SH-SY5Y (cell line): Measurements from ENCODE around the gene PCGF2.

Experiments
- GATA2 ChIP-seq: IDR thresholded peaks from 2 replicates; pipeline ENCODE4 v1.6.1; 2011; ENCODE audit warnings: mild to moderate bottlenecking, low read depth, low read length
- GATA3 ChIP-seq: IDR thresholded peaks from 2 replicates; pipeline ENCODE4 v1.6.1; 2011; ENCODE audit warnings: low read depth, mild to moderate bottlenecking, low read length, moderate library complexity

Gene PCGF2

DNA sequence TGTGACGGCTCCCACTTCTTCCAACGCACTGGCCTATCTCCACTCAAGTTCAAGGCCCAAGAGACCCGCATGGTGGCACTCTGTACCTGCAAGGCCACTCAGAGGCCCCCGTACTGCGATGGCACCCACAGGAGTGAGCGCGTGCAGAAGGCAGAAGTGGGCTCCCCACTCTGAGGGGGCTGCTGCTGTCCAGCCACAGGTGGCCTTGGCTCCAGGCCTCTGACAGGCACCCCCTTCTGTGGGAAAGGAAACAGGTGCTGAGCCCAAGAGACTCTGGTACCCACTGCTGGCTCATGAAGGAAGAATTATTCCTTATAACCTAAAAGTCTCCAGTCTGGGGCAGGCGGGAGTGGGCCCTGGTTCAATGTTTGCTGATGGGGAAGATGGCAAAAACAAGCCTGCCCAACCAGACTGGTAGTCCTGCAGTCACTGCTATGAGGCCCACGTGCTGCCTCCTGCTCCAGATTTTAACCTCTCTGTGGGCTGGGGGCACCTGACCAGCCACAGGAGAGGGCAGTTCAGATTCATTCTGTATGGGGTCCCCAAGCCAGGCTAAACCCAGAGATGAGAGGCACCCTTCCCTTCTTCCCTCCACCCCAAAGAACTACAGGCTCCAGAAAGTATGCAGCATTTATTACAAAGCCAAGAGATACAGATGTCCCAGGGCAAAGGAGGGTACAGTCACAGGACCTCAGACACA is 14.7 kb downstream of the PCGF2 start:
- TF ChIP-seq GATA2 (no peak), GATA3 (no peak)

DNA sequence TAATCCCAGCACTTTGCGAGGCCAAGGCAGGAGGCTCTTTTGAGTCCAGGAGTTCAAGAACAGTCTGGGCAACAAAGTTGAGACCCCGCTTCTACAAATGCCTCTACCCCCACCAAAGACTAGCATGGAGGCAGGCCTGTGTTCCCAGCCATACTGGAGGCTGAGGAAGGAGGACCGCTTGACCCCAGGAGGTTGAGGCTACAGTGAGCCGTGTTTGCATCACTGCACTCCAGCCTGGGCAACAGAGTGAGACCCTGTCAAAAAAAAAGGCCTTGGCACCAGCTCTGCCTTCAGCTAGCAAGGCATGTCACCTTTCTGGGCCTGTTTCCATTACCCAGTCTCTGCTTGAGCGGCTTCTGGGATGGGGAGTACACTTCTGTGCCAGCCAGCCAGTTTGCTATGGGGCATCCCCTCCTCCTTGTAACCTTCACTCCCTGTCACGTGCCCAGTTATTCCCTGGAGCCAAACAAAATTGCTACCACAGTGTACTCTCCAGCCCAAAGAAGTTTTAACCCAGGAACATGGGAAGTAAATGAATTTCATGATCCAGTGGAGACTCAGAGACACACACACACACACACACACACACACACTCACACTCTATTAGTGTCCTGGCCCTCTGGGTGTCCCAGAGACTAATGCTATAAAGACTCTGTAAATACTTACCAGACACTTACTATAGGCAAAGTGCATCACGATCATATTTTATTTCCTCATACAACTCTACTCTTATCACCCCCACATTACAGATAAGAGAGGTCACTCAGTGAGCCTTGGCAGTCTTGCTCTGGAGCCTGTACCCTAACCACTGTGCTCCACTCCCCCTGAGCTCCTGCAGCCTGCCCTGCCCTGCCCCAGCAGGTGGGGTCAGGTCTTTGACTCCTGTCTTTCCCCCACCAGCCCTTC is 15.5 kb downstream of the PCGF2 start:
- TF ChIP-seq GATA2 (no peak), GATA3 (no peak)

DNA sequence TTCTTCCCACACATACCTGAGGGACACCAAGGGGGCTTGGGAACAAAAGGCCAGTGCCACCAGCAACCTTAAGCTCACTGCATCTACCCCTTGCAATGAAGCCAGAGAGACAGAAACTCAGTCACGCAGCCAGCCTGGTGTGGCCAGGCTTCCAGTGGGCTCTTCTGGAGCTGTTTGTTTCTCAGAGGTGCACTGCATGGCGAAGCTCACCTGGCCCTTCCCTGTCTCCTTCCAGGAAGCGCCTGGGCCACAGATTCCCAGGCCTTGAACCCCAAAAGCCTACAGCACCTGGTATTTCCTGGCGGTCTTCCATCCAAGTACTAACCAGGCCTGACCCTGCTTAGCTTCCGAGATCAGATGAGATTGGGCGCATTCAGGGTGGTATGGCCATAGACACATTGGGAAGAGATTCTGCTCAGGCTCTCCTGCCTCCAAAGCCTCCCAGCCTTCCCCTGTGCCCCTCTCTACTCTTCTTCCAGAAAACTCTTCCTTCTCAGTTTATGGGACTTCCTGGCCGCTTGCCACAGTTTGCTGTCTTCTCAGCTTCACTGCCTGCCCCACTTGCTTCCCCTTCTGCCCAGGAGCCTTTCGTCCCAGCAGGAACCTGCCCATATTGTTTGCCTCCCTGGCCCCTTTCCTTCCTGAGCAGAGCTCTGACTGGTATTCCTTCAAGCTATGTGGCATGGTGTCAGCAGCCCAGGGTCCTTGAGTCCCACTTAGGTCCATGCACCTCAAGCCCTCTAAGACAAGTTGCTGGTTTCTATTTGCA is 16.4 kb downstream of the PCGF2 start:
- no peak for TF ChIP-seq GATA3
- TF ChIP-seq GATA2: no peak

DNA sequence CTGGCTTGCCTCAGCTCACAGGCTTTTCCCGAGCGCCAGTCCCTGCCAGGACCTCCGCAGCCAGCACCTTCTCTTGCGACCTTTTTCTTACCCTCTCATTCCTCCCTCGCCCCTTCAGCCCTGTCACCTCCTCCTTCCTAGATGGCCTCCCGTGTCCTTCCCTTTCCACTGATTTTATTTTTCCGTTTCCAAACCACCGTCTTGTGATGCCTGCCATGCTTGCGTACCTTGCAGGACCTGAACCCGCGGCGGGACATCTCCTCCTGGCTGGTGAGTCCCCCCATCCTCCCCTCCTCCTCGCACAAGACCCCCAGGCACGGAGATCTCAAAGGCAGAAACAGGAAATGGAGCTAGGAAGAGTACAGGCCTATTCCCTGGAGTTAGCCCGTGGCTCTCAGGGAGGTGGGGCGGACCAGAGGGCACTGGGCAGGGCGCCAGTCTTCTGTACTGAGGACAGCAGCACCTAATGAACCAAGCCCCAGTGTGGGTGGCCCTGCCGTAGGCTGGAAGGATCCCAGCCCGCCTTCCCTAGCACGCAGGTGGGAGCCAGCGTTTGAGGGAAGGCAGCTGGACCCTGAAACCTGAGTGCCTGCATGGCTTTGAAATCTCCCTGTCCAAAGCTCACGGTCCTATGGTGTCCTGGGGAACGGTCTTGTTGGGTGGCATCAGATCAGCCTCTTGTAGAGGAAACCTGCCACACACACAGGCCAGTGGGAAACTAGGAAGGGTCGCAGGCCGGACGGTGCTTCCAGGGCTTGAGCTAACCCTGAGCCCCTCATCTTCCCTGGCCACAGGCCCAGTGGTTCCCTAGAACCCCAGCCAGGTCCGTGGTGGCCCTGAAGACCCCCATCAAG is 17.4 kb downstream of the PCGF2 start:
- TF ChIP-seq GATA3: no peak

DNA sequence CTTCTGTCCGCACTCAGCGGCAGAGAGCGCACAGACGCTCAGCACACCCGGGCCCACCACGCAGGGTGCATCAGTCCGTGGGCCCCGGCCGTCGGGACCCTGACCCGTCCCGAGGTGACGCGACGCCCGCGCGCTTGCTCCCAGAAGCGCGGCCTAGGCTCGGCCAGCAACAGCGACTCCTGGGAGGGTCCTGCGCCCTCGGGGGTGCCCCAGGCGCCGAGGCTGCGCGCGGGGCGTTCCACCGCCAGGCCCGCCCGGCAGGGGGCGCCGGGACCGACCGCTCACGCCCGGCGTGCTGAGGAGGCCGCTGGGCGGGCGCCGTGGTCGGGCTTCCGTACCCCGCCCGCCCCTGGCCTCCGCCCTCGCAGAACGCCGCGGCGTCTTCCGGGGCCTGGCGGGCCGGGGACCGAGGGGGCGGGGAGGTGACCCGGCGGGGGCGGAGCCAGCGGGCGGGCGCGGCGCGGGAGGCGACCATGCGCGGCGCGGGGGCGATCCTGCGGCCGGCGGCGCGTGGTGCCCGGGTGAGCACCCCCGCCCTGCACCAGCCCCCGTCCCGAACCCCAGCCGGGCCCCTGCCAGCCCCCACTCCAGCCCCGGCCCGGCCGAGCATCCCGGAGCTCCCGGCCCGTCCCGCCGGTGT is 18.1 kb downstream of the PCGF2 start, which contains the start of gene CISD3:
Gene CISD3, plus strand, starts transcription at position 456 of the 640 bp plus-strand sequence. Its CDS starts 18 bp downstream, at position 474.
- TF ChIP-seq GATA3 (no peak), GATA2 (no peak)

DNA sequence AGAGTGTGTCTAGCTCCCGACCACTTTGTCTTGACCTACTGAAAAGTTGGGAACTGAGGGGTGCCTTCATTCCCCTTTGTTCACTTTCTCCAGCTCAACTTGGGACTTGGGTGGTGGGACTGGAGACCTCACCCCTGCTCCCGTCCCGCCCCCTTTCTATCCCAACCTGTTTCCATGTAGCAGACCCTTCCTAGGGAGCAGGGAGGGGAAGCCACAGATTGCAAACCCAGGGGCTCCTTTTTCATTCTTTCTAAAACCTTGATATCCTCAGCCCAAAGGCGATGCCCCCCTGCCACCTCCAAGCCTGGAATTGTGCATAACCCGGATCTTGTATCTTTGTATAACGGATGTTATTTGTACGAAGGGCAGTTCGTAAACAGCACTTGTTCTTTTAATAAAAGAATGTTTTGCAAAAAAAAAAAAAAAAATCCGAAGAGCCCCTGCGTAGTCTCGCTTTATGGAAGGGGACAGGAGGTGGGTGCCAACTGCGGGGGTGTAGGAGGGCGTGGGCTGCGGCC is 18.7 kb downstream of the PCGF2 start:
- no peak for TF ChIP-seq GATA2
- no peak for TF ChIP-seq GATA3

DNA sequence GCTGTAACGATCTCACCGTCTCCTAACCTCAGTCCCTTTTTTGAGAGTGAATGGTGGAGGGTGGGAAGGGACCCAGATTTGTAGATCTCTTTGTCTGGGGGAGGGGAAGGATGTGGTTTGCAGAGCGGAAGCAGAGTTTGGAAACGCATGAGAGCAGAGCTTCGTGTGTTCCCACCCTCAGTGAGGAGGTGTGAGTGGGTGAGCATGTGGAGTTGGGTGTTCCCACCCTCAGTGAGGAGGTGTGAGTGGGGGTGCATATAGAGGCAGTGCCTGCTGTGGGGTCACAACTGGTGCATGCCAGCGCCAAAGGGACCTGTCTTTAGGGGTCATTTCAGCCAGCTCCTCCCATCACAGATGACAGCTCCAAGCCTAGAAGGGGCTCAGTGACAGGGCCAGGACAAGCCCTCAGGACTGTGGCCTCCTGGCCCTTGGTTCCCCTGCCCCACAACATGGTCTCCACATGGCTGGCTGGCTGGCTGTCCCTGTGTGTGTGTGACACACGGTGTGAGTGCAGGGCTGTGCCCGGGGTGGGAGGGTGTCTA is 19.8 kb downstream of the PCGF2 start:
- TF ChIP-seq GATA2 (no peak), GATA3 (no peak)

DNA sequence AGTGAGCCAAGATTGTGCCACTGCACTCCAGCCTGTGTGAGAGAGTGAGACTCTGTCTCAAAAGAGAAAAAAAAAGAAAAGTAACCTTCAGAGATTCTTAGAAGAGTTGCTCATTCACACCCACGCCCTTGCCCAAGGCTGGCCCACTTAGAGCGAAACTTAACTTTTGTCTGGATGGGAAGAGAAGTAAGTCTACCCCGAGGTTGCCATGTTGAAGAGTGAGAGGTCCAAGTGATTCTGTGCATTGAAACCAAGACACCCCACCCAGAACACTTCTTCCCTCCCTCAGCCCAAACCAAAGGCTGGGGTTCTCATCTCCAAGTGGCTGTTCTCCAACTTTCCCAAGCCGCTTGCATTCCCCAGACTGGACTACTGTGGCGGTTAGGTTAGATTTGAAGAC is 20.4 kb downstream of the PCGF2 start:
- TF ChIP-seq GATA2 (no peak), GATA3 (no peak)

DNA sequence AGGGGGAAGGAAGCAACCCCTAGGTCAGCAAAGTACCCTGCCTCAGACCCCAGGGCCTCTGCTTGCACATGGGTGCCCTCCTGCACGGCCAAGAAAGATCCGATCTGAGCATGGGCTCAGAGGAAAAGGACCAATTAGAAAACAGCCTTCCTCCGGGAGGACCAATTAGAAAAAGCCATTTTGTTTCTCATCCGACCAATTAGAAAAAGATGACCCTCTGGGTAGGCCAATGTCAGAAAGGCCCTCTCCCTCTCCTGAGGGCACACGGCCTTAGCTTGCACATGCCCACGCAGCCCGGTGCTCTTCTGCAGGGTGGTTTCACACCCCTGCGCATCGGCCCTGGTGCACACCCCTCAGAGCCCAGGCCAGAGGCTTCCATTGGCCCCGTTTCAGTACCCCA is 23.1 kb downstream of the PCGF2 start:
- no peak for TF ChIP-seq GATA3
- peak; percentile 31; the same call in 1 of the 2 replicates for TF ChIP-seq GATA2

DNA sequence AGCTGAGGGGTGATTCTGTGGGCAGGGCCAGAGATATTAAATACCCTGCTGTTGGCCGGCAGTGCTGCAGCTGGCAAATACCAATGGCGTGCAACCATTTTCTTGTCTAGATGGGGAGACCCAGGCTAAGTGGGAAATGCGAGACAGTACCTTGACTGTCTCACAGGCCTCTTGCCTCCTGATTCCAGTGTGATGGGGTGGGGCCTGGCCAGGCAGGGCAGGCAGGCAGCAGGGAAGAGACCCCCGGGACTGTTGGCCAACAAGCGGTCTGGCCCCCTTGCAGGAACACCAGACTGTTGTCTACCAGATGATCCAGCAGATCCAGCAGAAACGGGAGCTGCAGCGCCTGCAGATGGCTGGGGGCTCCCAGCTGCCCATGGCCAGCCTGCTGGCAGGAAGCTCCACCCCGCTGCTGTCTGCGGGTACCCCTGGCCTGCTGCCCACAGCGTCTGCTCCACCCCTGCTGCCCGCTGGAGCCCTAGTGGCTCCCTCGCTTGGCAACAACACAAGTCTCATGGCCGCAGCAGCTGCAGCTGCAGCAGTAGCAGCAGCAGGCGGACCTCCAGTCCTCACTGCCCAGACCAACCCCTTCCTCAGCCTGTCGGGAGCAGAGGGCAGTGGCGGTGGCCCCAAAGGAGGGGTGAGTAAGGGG is 23.7 kb downstream of the PCGF2 start:
- TF ChIP-seq GATA2 (no peak), GATA3 (no peak)

DNA sequence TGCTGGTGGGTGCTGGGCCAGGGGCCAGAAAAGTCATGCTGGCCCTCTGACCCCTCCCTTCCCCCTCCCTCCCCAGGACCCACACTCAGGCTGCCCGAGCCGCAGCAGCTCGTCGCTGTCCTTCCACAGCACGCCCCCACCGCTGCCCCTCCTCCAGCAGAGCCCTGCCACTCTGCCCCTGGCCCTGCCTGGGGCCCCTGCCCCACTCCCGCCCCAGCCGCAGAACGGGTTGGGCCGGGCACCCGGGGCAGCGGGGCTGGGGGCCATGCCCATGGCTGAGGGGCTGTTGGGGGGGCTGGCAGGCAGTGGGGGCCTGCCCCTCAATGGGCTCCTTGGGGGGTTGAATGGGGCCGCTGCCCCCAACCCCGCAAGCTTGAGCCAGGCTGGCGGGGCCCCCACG is 26.3 kb downstream of the PCGF2 start:
- TF ChIP-seq GATA2: no peak
- no peak for TF ChIP-seq GATA3

DNA sequence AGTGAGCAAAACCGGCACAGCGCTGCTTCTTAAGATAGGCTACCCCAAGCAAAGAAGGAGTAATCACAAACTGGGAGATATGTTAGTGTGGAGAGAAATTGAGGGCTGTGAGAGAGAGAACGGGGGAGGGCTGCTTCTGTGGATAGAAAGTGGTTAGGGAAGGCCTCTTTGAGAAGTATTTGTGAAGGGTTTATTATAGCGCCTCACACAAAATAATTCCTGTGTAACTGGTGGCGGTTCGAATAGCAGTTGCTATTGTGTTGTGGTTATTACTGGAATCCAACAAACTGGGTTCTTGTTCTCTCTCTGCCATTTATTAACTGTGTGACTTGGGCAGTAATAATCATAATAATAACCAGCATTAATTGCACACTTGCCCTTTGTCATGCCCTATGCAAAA is 27.2 kb downstream of the PCGF2 start:
- TF ChIP-seq GATA3 (no peak), GATA2 (no peak)
